ENCODE data around the gene EFEMP2. TPM values are rescaled to one million over a fixed set of nuclear protein-coding genes. Genes with fewer than 3 reads are reported as not detected.

Gene EFEMP2
- total and polyA plus RNA-seq, 2 donors (not counting 3 experiments of a cell fraction or from before 2014, with no cell fraction given) = 81.7 to 207 TPM

GRCh38 chr11:65850217-65851082 is 22.1 kb downstream of the EFEMP2 start:
- no peak for FAIRE-seq
- intact Hi-C loops (cut with micrococcal nuclease) (no loop called here), dilution Hi-C loops (cut with MboI; ENCODE audit: extremely low pct_ligation_motif_present, low sequenced_read_pairs) (no loop called here)
- Histone ChIP-seq H2AFZ (ENCODE audit: low read depth, low read length) (no peak overlapping the region), H3K27me3 (ENCODE audit: control insufficient read depth in 2 of 2, insufficient read depth in 2 of 2, low read length in 2 of 2) (no peaks in the 10 kb centered on the region), H3K79me2 (ENCODE audit: control insufficient read depth, insufficient read depth, low read length) (peaks cover 24% of the 10 kb centered on the region), H3K4me3 (replicated peaks in 1 of 3; ENCODE audit: insufficient read depth in 1 of 3, low read depth in 1 of 3, low read length in 3 of 3) (no peak overlapping the region), H3K36me3 (ENCODE audit: control insufficient read depth in 2 of 2, extremely low read depth in 1 of 2, insufficient read depth in 2 of 2, low read length in 2 of 2) (peaks cover 25 to 37% of the 10 kb centered on the region in 2 experiments), H3K9me3 (replicated peaks; ENCODE audit: control insufficient read depth, insufficient read depth, low read length) (no peaks in the 10 kb centered on the region), H3K4me1 (ENCODE audit: control insufficient read depth, extremely low read depth, insufficient read depth, low read length) (peaks cover 2% of the 10 kb centered on the region), H3K9me1 (replicated peaks; ENCODE audit: control insufficient read depth, extremely low read depth, insufficient read depth, low read length) (no peaks in the 10 kb centered on the region), H3K9ac (replicated peaks; ENCODE audit: extremely low read depth, insufficient read depth, low read length) (no peak overlapping the region), H3K4me2 (ENCODE audit: insufficient read depth, low read length) (no peak overlapping the region), H4K20me1 (replicated peaks; ENCODE audit: control insufficient read depth, extremely low read depth, insufficient read depth, low read length) (peaks cover 5% of the 10 kb centered on the region), H3K27ac (ENCODE audit: insufficient read depth, low read depth, low read length) (no peak overlapping the region)
- ChIA-PET POLR2A (interaction anchor here (0.9 to 1.3 kb wide), 2 partner anchors 9 to 10 kb away, joined by 3 to 4 read pairs; partner anchors contain the start of gene MUS81), CTCF (interaction anchor here (0.9 to 3.7 kb wide), 7 partner anchors 9 to 70 kb away, joined by 3 to 18 read pairs (median 6); partner anchors contain the start of genes AP5B1, FIBP and MUS81)
- BruUV-seq (replicated peaks) = no TSS peak
- no peak for TF ChIP-seq EZH2 (IDR thresholded peaks at IDR 0.05; ENCODE audit: borderline replicate concordance, low read depth, low read length, severe bottlenecking)
- no peak for TF ChIP-seq JUN (IDR thresholded peaks at IDR 0.05; ENCODE audit: borderline replicate concordance, insufficient read depth, insufficient read length, low read depth)
- no peak for TF ChIP-seq CTCF (IDR thresholded peaks at IDR 0.05; ENCODE audit: extremely low read depth in 1 of 2, insufficient read depth in 1 of 2, low read depth in 1 of 2, low read length in 2 of 2)
- TF ChIP-seq POLR2AphosphoS5 (IDR thresholded peaks at IDR 0.05; ENCODE audit: insufficient read depth, low read depth, low read length) = peak; percentile 55
- no peak for TF ChIP-seq GATA2 (IDR thresholded peaks at IDR 0.05; ENCODE audit: insufficient read depth, insufficient read length, low read depth, low read length)
- no peak for TF ChIP-seq FOS (IDR thresholded peaks at IDR 0.05; ENCODE audit: borderline replicate concordance, insufficient read depth, low read length)
- TF ChIP-seq MAX (IDR thresholded peaks at IDR 0.05; ENCODE audit: insufficient read depth, insufficient read length) = no peak
- DNase-seq (ENCODE audit: low read depth, low spot score) = no peak
